HepG2 (cell line): ENCODE results near the gene PTPRN. TPM values are rescaled to one million over a fixed set of nuclear protein-coding genes. Genes with fewer than 3 reads are reported as not detected.

Experiments
- AGO2 ChIP-seq: fragments of 200-400 bp; formaldehyde crosslinking; optimal IDR thresholded peaks from 2 replicates; pipeline ENCODE3; 2017; ENCODE audit warnings: mild to moderate bottlenecking, low read depth, low read length, moderate library complexity
- CHD4 ChIP-seq: fragments of 200-600 bp; sonication (generic); IDR thresholded peaks from 2 replicates; pipeline ENCODE4 v1.7.0; 2017; ENCODE audit warnings: mild to moderate bottlenecking, low read length, borderline replicate concordance
- DRAP1 ChIP-seq: IDR thresholded peaks from 2 replicates; pipeline ENCODE4 v1.6.1; 2016; ENCODE audit warnings: missing genetic modification reagents, missing compliant biosample characterization
- IRF2 ChIP-seq: IDR thresholded peaks from 2 replicates; pipeline ENCODE4 v1.6.1; 2018; ENCODE audit warnings: missing genetic modification reagents, missing compliant biosample characterization
- JDP2 ChIP-seq: sonication (generic); formaldehyde crosslinking; IDR thresholded peaks from 2 replicates; pipeline ENCODE4 v1.8.1; 2022; ENCODE audit warnings: missing genetic modification reagents, borderline replicate concordance
- MEIS1 ChIP-seq: sonication (generic); formaldehyde crosslinking; IDR thresholded peaks from 2 replicates; pipeline ENCODE4 v1.9.0; 2021; ENCODE audit warnings: mild to moderate bottlenecking, missing genetic modification reagents, moderate library complexity, borderline replicate concordance
- NCOA2 ChIP-seq: sonication (generic); formaldehyde crosslinking; IDR thresholded peaks from 2 replicates; pipeline ENCODE4 v1.8.0; 2022; ENCODE audit warnings: inconsistent platforms
- ZBTB46 ChIP-seq: sonication (generic); formaldehyde crosslinking; IDR thresholded peaks from 2 replicates; pipeline ENCODE4 v1.4.0; 2020; ENCODE audit warnings: mild to moderate bottlenecking, missing genetic modification reagents, borderline replicate concordance
- ZBTB8A ChIP-seq: sonication (generic); formaldehyde crosslinking; IDR thresholded peaks from 2 replicates; pipeline ENCODE4 v1.4.0; 2020; ENCODE audit warnings: mild to moderate bottlenecking, low read depth, missing genetic modification reagents, borderline replicate concordance
- ZFYVE20 ChIP-seq: sonication (generic); formaldehyde crosslinking; IDR thresholded peaks from 2 replicates; pipeline ENCODE4 v1.8.0; 2023; ENCODE audit warnings: low read depth, mild to moderate bottlenecking, moderate library complexity, missing genetic modification reagents, borderline replicate concordance
- ZHX2 ChIP-seq, 2 experiments: sonication (generic) in 1 of 2; formaldehyde crosslinking in 1 of 2; IDR thresholded peaks; 2 replicates each; pipeline versions ENCODE4 v1.6.1 to v1.9.0; 2014 to 2022; ENCODE audit warnings: antibody characterized with exemption in 1 of 2, borderline replicate concordance in 1 of 2, inconsistent platforms in 1 of 2, low read depth in 1 of 2, missing genetic modification reagents in 1 of 2
- ZKSCAN5 ChIP-seq: sonication (generic); formaldehyde crosslinking; IDR thresholded peaks from 2 replicates; pipeline ENCODE4 v1.5.1; 2020; ENCODE audit warnings: mild to moderate bottlenecking, missing genetic modification reagents
- ZNF33B ChIP-seq: sonication (generic); formaldehyde crosslinking; IDR thresholded peaks from 2 replicates; pipeline ENCODE4 v1.5.1; 2020; ENCODE audit warnings: mild to moderate bottlenecking, missing genetic modification reagents
- ZNF629 ChIP-seq: sonication (generic); formaldehyde crosslinking; conservative IDR thresholded peaks from 2 replicates; pipeline ENCODE4 v1.5.0; 2020; ENCODE audit warnings: missing genetic modification reagents
- ZNF841 ChIP-seq: sonication (generic); formaldehyde crosslinking; IDR thresholded peaks from 2 replicates; pipeline ENCODE4 v1.8.1; 2023; ENCODE audit warnings: missing genetic modification reagents, borderline replicate concordance
- ZUFSP ChIP-seq: sonication (generic); formaldehyde crosslinking; IDR thresholded peaks from 2 replicates; pipeline ENCODE4 v1.9.0; 2021; ENCODE audit warnings: missing genetic modification reagents, mild to moderate bottlenecking, borderline replicate concordance
- polyA plus RNA-seq, 8 experiments: library from polyadenylated mRNA; depleted of rRNA in 3 of 8; stranded (reverse) in 7 of 8; unstranded in 1 of 8; fragments of >200 nt; fragmentation: Illumina TruSeq in 4 of 8; extraction: Trizol in 4 of 8; gene quantifications; 2 replicates each; pipeline versions ENCODE4 v1.2.1 to v1.2.3, GENCODE V29; 2011 to 2016; ENCODE audit warnings: low read depth in 4 of 8, missing spikeins in 1 of 8, mixed read lengths in 1 of 8; ENCODE audit not compliant: insufficient read depth in 1 of 8
- total RNA-seq, 5 experiments: library from RNA; depleted of rRNA; stranded (reverse); fragments of >200 nt; fragmentation: Illumina TruSeq; extraction: Trizol; gene quantifications; 2 replicates each; pipeline ENCODE4 v1.2.3, GENCODE V29; 2016; ENCODE audit warnings: low read depth in 1 of 5

Gene PTPRN
- total and polyA plus RNA-seq, 2 of the 13 experiments (the other 11 are each of a cell fraction or from before 2014, with no cell fraction given), result 0.26 TPM; not detected in 1

GRCh38 chr2:219331560-219332213 lies 22.5 kb upstream of the PTPRN start (continued):
- TF ChIP-seq JDP2 (no peak; the same call in 1 of the 2 replicates), ZUFSP (CRISPR knock-in tag) (no peak), ZNF33B (0 out of 2 replicates have a peak, but pooled peaks have one; percentile 46), ZBTB8A (no peak), AGO2 (no peak), IRF2 (CRISPR knock-in tag) (peak; percentile 76; the same call in 1 of the 2 replicates), ZFYVE20 (0 out of 2 replicates have a peak, but pooled peaks have one; percentile 68), MEIS1 (no peak), ZNF629 (CRISPR knock-in tag) (no peak), ZKSCAN5 (no peak), ZHX2 (IDR thresholded peaks at IDR 0.05; ENCODE audit: low read depth) (no peak), ZHX2 (CRISPR knock-in tag; IDR thresholded peaks at IDR 0.05; ENCODE audit: borderline replicate concordance) (peak; percentile 78; the same call in 1 of the 2 replicates), NCOA2 (peak; percentile 74), ZBTB46 (CRISPR knock-in tag) (no peak), ZNF841 (CRISPR knock-in tag) (0 out of 2 replicates have a peak, but pooled peaks have one; percentile 34), CHD4 (no peak), DRAP1 (no peak)
